GM13977 (cell line): ENCODE results near the gene SPG11.

Source experiments
- DNase-seq: peaks from one replicate; pipeline ENCODE4 v3.0.0; 2012; ENCODE audit warnings: low spot score
- in situ Hi-C: fragments of 300-500 bp; cut with MboI; formaldehyde crosslinking; loops from one replicate; pipeline ENCODE4 v1.12.0; 2022; ENCODE audit warnings: low sequenced_read_pairs, low pct_unique_long_range_greater_than_20kb, mixed read lengths, inconsistent platforms; ENCODE audit not compliant: unreplicated experiment
- TF ChIP-seq, protein P1 (sequence below): IDR thresholded peaks from 2 replicates; pipeline ENCODE4 v1.5.1; 2012; ENCODE audit warnings: mild to moderate bottlenecking, control low read depth; ENCODE audit not compliant: insufficient read depth; ENCODE audit errors: extremely low read depth, missing control alignments

Gene SPG11

GRCh38 chr15:44596511-44597010, 66.9 kb downstream of the SPG11 start:
- in situ Hi-C loops = loop anchor here (25.0 kb wide), 1 partner anchor 341 kb away; no protein-coding TSS in a partner anchor
- TF ChIP-seq, protein P1, sequence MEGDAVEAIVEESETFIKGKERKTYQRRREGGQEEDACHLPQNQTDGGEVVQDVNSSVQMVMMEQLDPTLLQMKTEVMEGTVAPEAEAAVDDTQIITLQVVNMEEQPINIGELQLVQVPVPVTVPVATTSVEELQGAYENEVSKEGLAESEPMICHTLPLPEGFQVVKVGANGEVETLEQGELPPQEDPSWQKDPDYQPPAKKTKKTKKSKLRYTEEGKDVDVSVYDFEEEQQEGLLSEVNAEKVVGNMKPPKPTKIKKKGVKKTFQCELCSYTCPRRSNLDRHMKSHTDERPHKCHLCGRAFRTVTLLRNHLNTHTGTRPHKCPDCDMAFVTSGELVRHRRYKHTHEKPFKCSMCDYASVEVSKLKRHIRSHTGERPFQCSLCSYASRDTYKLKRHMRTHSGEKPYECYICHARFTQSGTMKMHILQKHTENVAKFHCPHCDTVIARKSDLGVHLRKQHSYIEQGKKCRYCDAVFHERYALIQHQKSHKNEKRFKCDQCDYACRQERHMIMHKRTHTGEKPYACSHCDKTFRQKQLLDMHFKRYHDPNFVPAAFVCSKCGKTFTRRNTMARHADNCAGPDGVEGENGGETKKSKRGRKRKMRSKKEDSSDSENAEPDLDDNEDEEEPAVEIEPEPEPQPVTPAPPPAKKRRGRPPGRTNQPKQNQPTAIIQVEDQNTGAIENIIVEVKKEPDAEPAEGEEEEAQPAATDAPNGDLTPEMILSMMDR = no peak
- DNase-seq = peak; percentile 23

GRCh38 chr15:44595656-44596510, 67.6 kb downstream of the SPG11 start:
- DNase-seq = peak; percentile 38
- in situ Hi-C loops = loop anchor here (25.0 kb wide), 1 partner anchor 341 kb away; no protein-coding TSS in a partner anchor
- TF ChIP-seq, protein P1 = no peak

- in situ Hi-C loops = loop anchor here (25.0 kb wide), 1 partner anchor 342 kb away; no protein-coding TSS in a partner anchor
- TF ChIP-seq, protein P1 = no peak
- no peak for DNase-seq
Measured at GRCh38 chr15:44595246-44595645, 68.2 kb downstream of the SPG11 start.

DNA sequence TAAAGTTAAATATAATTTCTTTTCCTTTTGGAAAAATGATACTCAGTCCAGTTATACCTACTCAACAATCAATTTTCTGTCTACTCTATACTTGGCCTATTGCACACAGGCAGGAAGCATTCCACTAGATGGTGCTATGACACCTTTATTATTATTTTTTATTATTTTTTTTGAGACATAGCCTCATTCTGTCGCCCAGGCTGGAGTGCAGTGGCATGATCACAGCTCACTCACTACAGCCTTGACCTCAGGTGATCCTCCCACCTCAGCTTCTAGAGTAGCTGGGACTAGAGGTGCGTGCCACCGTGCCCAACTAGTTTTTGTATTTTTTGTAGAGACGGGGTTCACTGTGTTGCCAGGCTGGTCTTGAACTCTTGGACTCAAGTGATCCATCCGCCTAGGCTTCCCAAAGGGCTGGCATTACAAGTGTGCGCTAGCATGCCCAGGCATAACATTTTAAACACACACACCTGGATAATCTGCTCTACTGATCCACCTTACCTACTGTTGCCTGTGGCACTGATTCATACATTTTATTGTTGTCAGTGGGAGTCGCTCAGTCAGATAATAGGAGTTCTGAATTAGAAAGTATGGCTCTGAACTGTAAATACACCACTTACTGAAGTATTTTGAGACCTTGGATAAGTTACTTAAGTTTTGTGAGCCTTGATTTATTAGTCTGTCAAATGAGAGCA, 70.3 kb downstream of the SPG11 start:
- TF ChIP-seq, protein P1 = peak; percentile 46
- DNase-seq = no peak
- in situ Hi-C loops = loop anchor here (25.0 kb wide), 1 partner anchor 344 kb away; no protein-coding TSS in a partner anchor

DNA sequence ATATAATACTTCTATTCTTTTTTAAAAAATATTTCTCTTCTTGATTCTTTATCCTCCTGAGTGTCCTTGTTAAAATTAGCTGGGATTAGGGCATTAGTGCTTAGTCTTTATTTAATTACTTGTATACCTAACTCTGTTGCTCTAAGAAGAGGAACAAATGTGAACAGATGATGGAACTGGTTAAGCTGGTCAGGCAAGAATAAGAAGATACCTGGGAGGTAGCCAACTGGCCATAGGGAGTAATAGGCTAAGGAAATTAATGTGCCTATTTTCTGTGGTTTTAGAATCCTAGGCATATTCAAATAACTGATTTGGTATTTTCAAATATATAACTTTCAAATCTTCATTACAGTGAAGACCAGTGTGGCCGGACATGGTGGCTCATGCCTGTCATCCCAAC, 72.1 kb downstream of the SPG11 start:
- in situ Hi-C loops = loop anchor here (25.0 kb wide), 1 partner anchor 346 kb away; no protein-coding TSS in a partner anchor
- DNase-seq = no peak
- TF ChIP-seq, protein P1 = no peak

DNA sequence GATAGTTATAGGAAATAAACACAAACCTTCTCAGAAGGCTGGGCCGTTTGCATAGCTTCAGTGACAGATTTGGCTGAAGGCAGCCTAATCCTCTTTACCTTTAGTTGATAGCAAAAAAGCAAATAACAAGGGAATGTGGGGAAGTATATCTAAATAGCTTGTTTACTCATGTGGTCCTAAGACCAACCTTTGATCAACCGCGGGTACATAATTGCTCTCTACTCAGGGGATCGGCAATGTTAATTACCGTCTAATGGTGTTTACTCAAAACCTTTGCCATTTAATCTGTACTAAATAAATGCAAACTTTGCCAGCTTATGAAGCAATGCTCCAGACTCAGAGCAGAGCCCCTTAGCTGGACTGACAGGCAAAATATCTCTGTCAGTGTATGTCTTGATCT, 74.9 kb downstream of the SPG11 start:
- no peak for DNase-seq
- TF ChIP-seq, protein P1 = no peak
- in situ Hi-C loops = loop anchor here (25.0 kb wide), 1 partner anchor 349 kb away; no protein-coding TSS in a partner anchor
